ENCODE data around the gene SOX4. TPM values are rescaled to one million over a fixed set of nuclear protein-coding genes. Genes with fewer than 3 reads are reported as not detected.

SOX4 gene
- polyA plus RNA-seq, 1 of the 3 experiments (the other 2 are of a cell fraction) = 5.5 TPM

GRCh38 chr6:21612067-21612745, 18.7 kb downstream of the SOX4 start (continued):
- TF ChIP-seq USF2 (IDR thresholded peaks at IDR 0.05; ENCODE audit: borderline replicate concordance, low read depth, low read length) = no peak
- no peak for TF ChIP-seq FOSL2 (IDR thresholded peaks at IDR 0.05; ENCODE audit: borderline replicate concordance, low read depth)
- TF ChIP-seq CHD2 (IDR thresholded peaks at IDR 0.05; ENCODE audit: low read length, partially characterized antibody) = peak; percentile 33
- no peak for TF ChIP-seq SIN3A (IDR thresholded peaks at IDR 0.05; ENCODE audit: borderline replicate concordance, low read depth, low read length)
- TF ChIP-seq MXI1 (IDR thresholded peaks at IDR 0.05; ENCODE audit: low read depth, low read length) = no peak
- TF ChIP-seq SMC3 (IDR thresholded peaks at IDR 0.05; ENCODE audit: low read depth, low read length) = no peak
- TF ChIP-seq, protein P1, sequence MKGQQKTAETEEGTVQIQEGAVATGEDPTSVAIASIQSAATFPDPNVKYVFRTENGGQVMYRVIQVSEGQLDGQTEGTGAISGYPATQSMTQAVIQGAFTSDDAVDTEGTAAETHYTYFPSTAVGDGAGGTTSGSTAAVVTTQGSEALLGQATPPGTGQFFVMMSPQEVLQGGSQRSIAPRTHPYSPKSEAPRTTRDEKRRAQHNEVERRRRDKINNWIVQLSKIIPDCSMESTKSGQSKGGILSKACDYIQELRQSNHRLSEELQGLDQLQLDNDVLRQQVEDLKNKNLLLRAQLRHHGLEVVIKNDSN (IDR thresholded peaks at IDR 0.05; ENCODE audit: borderline replicate concordance, low read depth) = no peak
- TF ChIP-seq TEAD4 (IDR thresholded peaks at IDR 0.05; ENCODE audit: borderline replicate concordance, insufficient read depth) = no peak
- TF ChIP-seq, protein P2, sequence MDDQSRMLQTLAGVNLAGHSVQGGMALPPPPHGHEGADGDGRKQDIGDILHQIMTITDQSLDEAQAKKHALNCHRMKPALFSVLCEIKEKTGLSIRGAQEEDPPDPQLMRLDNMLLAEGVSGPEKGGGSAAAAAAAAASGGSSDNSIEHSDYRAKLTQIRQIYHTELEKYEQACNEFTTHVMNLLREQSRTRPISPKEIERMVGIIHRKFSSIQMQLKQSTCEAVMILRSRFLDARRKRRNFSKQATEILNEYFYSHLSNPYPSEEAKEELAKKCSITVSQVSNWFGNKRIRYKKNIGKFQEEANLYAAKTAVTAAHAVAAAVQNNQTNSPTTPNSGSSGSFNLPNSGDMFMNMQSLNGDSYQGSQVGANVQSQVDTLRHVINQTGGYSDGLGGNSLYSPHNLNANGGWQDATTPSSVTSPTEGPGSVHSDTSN (IDR thresholded peaks at IDR 0.05) = no peak
- TF ChIP-seq JUND (IDR thresholded peaks at IDR 0.05) = no peak
- peak; percentile 81 for TF ChIP-seq TCF12 (IDR thresholded peaks at IDR 0.05)
- no peak for TF ChIP-seq POLR2AphosphoS5 (IDR thresholded peaks at IDR 0.05; ENCODE audit: low read depth, low read length)
- no peak for TF ChIP-seq ZBTB33 (IDR thresholded peaks at IDR 0.05; ENCODE audit: borderline replicate concordance, low read depth)
- TF ChIP-seq, protein P3, sequence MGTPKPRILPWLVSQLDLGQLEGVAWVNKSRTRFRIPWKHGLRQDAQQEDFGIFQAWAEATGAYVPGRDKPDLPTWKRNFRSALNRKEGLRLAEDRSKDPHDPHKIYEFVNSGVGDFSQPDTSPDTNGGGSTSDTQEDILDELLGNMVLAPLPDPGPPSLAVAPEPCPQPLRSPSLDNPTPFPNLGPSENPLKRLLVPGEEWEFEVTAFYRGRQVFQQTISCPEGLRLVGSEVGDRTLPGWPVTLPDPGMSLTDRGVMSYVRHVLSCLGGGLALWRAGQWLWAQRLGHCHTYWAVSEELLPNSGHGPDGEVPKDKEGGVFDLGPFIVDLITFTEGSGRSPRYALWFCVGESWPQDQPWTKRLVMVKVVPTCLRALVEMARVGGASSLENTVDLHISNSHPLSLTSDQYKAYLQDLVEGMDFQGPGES (IDR thresholded peaks at IDR 0.05; ENCODE audit: low read depth, low read length) = no peak
- no peak for TF ChIP-seq EZH2phosphoT487 (IDR thresholded peaks at IDR 0.05; ENCODE audit: borderline replicate concordance, low read depth)
- TF ChIP-seq GATA2 (CRISPR knock-in tag; IDR thresholded peaks at IDR 0.05) = peak; percentile 70
- TF ChIP-seq FOXJ3 (CRISPR knock-in tag; IDR thresholded peaks at IDR 0.05) = no peak
- 0 out of 2 replicates have a peak, but pooled peaks have one; percentile 10 for TF ChIP-seq RFX5 (IDR thresholded peaks at IDR 0.05; ENCODE audit: low read length)
- TF ChIP-seq MEF2A (IDR thresholded peaks at IDR 0.05; ENCODE audit: borderline replicate concordance, low read depth) = no peak
- no peak for TF ChIP-seq MAX (IDR thresholded peaks at IDR 0.05; ENCODE audit: low read depth)
- no peak for TF ChIP-seq NRF1 (IDR thresholded peaks at IDR 0.05; ENCODE audit: low read depth, low read length)
